IMR-90 (cell line): ENCODE results near the gene FLT1.

Source experiments
- BHLHE40 ChIP-seq: fragments of 150-350 bp; IDR thresholded peaks from 2 replicates; pipeline ENCODE4 v1.6.1; 2016; ENCODE audit warnings: mild to moderate bottlenecking, low read depth, low read length
- CEBPB ChIP-seq: IDR thresholded peaks from 2 replicates; pipeline ENCODE4 v1.6.1; 2012; ENCODE audit warnings: low read depth, low read length, improper control_type of control experiment
- CHD1 ChIP-seq: IDR thresholded peaks from 2 replicates; pipeline ENCODE4 v1.6.1; 2012; ENCODE audit warnings: low read depth, low read length, improper control_type of control experiment
- MAZ ChIP-seq: IDR thresholded peaks from 2 replicates; pipeline ENCODE4 v1.6.1; 2012; ENCODE audit warnings: low read depth, mild to moderate bottlenecking, low read length, improper control_type of control experiment, moderate library complexity, borderline replicate concordance
- MXI1 ChIP-seq: IDR thresholded peaks from 2 replicates; pipeline ENCODE4 v1.6.1; 2012; ENCODE audit warnings: low read depth, mild to moderate bottlenecking, low read length, moderate library complexity, borderline replicate concordance
- NFE2L2 ChIP-seq: fragments of 150-350 bp; IDR thresholded peaks from 2 replicates; pipeline ENCODE4 v1.6.1; 2016; ENCODE audit warnings: low read depth, mild to moderate bottlenecking, low read length
- POLR2A ChIP-seq: IDR thresholded peaks from 2 replicates; pipeline ENCODE4 v1.6.1; 2012; ENCODE audit warnings: mild to moderate bottlenecking, low read depth, low read length
- RAD21 ChIP-seq: IDR thresholded peaks from 2 replicates; pipeline ENCODE4 v1.6.1; 2012; ENCODE audit warnings: low read length, improper control_type of control experiment
- RCOR1 ChIP-seq: IDR thresholded peaks from 2 replicates; pipeline ENCODE4 v1.6.1; 2012; ENCODE audit warnings: mild to moderate bottlenecking, low read length, improper control_type of control experiment; ENCODE audit not compliant: insufficient replicate concordance
- RFX5 ChIP-seq: IDR thresholded peaks from 2 replicates; pipeline ENCODE4 v1.8.0; 2012; ENCODE audit warnings: low read depth, mild to moderate bottlenecking, low read length, moderate library complexity
- TF ChIP-seq, protein P1 (sequence below): conservative IDR thresholded peaks from 2 replicates; pipeline ENCODE4 v1.5.1; 2012; ENCODE audit warnings: mild to moderate bottlenecking, low read depth, low read length, improper control_type of control experiment
- TF ChIP-seq, protein P2 (sequence below): fragments of 150-350 bp; IDR thresholded peaks from 2 replicates; pipeline ENCODE4 v1.6.1; 2016; ENCODE audit warnings: low read depth, mild to moderate bottlenecking, low read length, moderate library complexity, borderline replicate concordance
- TF ChIP-seq, protein P3 (sequence below): fragments of 150-350 bp; IDR thresholded peaks from 2 replicates; pipeline ENCODE4 v1.6.1; 2017; ENCODE audit warnings: mild to moderate bottlenecking, antibody characterized with exemption, low read length, low read depth

DNA sequence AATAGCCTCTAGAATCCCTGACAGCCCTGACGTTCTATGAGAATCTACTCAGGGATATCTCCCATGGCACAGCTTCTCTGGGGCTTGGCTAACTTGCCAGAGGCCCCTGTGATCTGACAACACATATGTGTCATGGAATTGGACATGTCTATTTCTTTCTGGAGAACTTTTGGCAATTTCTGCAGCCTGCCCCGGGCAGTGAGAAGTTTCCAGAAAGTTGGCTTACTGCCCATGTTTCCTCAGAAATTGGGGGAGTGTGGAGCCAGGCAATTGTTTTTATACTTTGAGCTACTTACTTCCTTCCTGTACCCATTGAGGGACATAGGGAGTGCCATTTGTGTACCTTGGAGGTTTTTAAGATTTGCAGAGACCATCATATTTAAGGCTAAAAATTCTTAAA, 98.9 kb downstream of the FLT1 start:
- TF ChIP-seq, protein P1, sequence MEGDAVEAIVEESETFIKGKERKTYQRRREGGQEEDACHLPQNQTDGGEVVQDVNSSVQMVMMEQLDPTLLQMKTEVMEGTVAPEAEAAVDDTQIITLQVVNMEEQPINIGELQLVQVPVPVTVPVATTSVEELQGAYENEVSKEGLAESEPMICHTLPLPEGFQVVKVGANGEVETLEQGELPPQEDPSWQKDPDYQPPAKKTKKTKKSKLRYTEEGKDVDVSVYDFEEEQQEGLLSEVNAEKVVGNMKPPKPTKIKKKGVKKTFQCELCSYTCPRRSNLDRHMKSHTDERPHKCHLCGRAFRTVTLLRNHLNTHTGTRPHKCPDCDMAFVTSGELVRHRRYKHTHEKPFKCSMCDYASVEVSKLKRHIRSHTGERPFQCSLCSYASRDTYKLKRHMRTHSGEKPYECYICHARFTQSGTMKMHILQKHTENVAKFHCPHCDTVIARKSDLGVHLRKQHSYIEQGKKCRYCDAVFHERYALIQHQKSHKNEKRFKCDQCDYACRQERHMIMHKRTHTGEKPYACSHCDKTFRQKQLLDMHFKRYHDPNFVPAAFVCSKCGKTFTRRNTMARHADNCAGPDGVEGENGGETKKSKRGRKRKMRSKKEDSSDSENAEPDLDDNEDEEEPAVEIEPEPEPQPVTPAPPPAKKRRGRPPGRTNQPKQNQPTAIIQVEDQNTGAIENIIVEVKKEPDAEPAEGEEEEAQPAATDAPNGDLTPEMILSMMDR = no peak
- TF ChIP-seq MXI1 (no peak), BHLHE40 (no peak), RCOR1 (no peak), RAD21 (no peak), RFX5 (no peak), POLR2A (no peak), CHD1 (no peak), CEBPB (no peak), NFE2L2 (no peak), MAZ (no peak)
- TF ChIP-seq, protein P2, sequence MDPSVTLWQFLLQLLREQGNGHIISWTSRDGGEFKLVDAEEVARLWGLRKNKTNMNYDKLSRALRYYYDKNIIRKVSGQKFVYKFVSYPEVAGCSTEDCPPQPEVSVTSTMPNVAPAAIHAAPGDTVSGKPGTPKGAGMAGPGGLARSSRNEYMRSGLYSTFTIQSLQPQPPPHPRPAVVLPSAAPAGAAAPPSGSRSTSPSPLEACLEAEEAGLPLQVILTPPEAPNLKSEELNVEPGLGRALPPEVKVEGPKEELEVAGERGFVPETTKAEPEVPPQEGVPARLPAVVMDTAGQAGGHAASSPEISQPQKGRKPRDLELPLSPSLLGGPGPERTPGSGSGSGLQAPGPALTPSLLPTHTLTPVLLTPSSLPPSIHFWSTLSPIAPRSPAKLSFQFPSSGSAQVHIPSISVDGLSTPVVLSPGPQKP = no peak
- TF ChIP-seq, protein P3, sequence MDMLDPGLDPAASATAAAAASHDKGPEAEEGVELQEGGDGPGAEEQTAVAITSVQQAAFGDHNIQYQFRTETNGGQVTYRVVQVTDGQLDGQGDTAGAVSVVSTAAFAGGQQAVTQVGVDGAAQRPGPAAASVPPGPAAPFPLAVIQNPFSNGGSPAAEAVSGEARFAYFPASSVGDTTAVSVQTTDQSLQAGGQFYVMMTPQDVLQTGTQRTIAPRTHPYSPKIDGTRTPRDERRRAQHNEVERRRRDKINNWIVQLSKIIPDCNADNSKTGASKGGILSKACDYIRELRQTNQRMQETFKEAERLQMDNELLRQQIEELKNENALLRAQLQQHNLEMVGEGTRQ = no peak
